Left kidney (tissue), 2 donors: ENCODE results near the gene BSPRY. TPM values are rescaled to one million over a fixed set of nuclear protein-coding genes. Genes with fewer than 3 reads are reported as not detected.
"Not testable (repeated sequence)": the region's sequence is repeated elsewhere in the genome, so short reads cannot be mapped to it uniquely, and the experiment has no call there.

Experiments
- DNase-seq: peaks from one replicate; pipeline ENCODE4 v3.0.0-alpha.2; 2013
- polyA plus RNA-seq: library from polyadenylated mRNA; unstranded; fragments of 120-200 nt; gene quantifications from one replicate; pipeline ENCODE4 v1.2.1, GENCODE V29; 2013; ENCODE audit not compliant: insufficient read length

Gene BSPRY
- polyA plus RNA-seq, 1 donor, result 7.8 TPM

GRCh38 chr9:113390192-113390960, 41.0 kb downstream of the BSPRY start:
- DNase-seq, result no peak

- DNase-seq, result no peak
Observed at GRCh38 chr9:113391917-113392316, 42.6 kb downstream of the BSPRY start.

- no peak for DNase-seq
Observed at GRCh38 chr9:113393281-113393680, 43.9 kb downstream of the BSPRY start.

GRCh38 chr9:113395000-113395861, 45.9 kb downstream of the BSPRY start:
- no peak for DNase-seq

GRCh38 chr9:113397203-113397631, 47.9 kb downstream of the BSPRY start:
- DNase-seq, result no peak

GRCh38 chr9:113398796-113399195, 49.5 kb downstream of the BSPRY start:
- no peak for DNase-seq

- DNase-seq, result no peak
Observed at GRCh38 chr9:113399646-113400200, 50.4 kb downstream of the BSPRY start.

- DNase-seq, result peak; percentile 99
Observed at GRCh38 chr9:113401027-113401792, 51.9 kb downstream of the BSPRY start, which contains the start of gene ALAD. Gene ALAD (minus strand): TSS chr9:113401284. CDS start chr9:113393559, 7,725 bp downstream.

- DNase-seq, result no peak
Observed at GRCh38 chr9:113403646-113404045, 54.3 kb downstream of the BSPRY start.

- DNase-seq, result not testable (repeated sequence)
Observed at GRCh38 chr9:113406353-113406752, 57.0 kb downstream of the BSPRY start.

- peak; percentile 58 for DNase-seq
Observed at GRCh38 chr9:113406873-113407511, 57.7 kb downstream of the BSPRY start.

GRCh38 chr9:113409481-113409880, 60.1 kb downstream of the BSPRY start:
- no peak for DNase-seq

- no peak for DNase-seq
Observed at GRCh38 chr9:113409883-113410206, 60.5 kb downstream of the BSPRY start.

GRCh38 chr9:113410207-113410864, 61.0 kb downstream of the BSPRY start, which contains the start of the genes C9orf43 and POLE3:
Gene C9orf43 (plus strand): TSS chr9:113410747. CDS start chr9:113413494, 2,747 bp downstream.
Gene POLE3 (minus strand): TSS chr9:113410675. CDS start chr9:113410293, 382 bp downstream.
- DNase-seq, result peak; percentile 96

GRCh38 chr9:113416149-113416721, 66.9 kb downstream of the BSPRY start:
- DNase-seq, result no peak

GRCh38 chr9:113417370-113417769, 68.0 kb downstream of the BSPRY start:
- no peak for DNase-seq
